Endodermal cell (in vitro differentiated cells): ENCODE data around the gene TIGAR. TPM values are rescaled to one million over a fixed set of nuclear protein-coding genes. Genes with fewer than 3 reads are reported as not detected.

Source experiments
- DNase-seq: peaks from one replicate; pipeline ENCODE4 v3.0.0-alpha.2; 2017
- H3K27ac ChIP-seq: 2 replicates; pipeline ENCODE4 v1.5.1; 2013; ENCODE audit warnings: mild to moderate bottlenecking, low read depth, low read length, moderate library complexity
- H3K27me3 ChIP-seq: 2 replicates; pipeline ENCODE4 v1.6.1; 2013; ENCODE audit warnings: mild to moderate bottlenecking, low read length, moderate library complexity; ENCODE audit not compliant: insufficient read depth, control insufficient read depth, poor library complexity, severe bottlenecking
- H3K36me3 ChIP-seq: 2 replicates; pipeline ENCODE4 v1.7.0; 2013; ENCODE audit warnings: mild to moderate bottlenecking, low read length, moderate library complexity; ENCODE audit not compliant: control insufficient read depth, insufficient read depth
- H3K4me1 ChIP-seq: one replicate; pipeline ENCODE4 v1.7.0; 2013; ENCODE audit warnings: low read length; ENCODE audit not compliant: control insufficient read depth, insufficient read depth
- H3K4me3 ChIP-seq: 2 replicates; pipeline ENCODE4 v1.5.1; 2013; ENCODE audit warnings: mild to moderate bottlenecking, low read length, moderate library complexity
- H3K9ac ChIP-seq: 2 replicates; pipeline ENCODE4 v1.6.1; 2013; ENCODE audit warnings: mild to moderate bottlenecking, low read length, moderate library complexity; ENCODE audit not compliant: poor library complexity, severe bottlenecking; ENCODE audit errors: extremely low read depth
- H3K9me3 ChIP-seq: 2 replicates; pipeline ENCODE4 v1.6.1; 2013; ENCODE audit warnings: mild to moderate bottlenecking, low read length, moderate library complexity; ENCODE audit not compliant: control insufficient read depth
- H3K27ac Mint-ChIP-seq: 2 replicates; pipeline ENCODE4 v1.8.0; 2020; ENCODE audit warnings: mixed read lengths
- H3K27me3 Mint-ChIP-seq: 2 replicates; pipeline ENCODE4 v1.8.0; 2021; ENCODE audit warnings: mild to moderate bottlenecking, mixed read lengths; ENCODE audit not compliant: insufficient read depth
- H3K36me3 Mint-ChIP-seq: 2 replicates; pipeline ENCODE4 v1.8.0; 2020; ENCODE audit warnings: low read depth, mixed read lengths
- H3K4me1 Mint-ChIP-seq: 2 replicates; pipeline ENCODE4 v1.8.0; 2020; ENCODE audit warnings: mixed read lengths
- H3K4me3 Mint-ChIP-seq: 2 replicates; pipeline ENCODE4 v1.8.0; 2020; ENCODE audit warnings: mild to moderate bottlenecking, moderate library complexity, mixed read lengths
- H3K9me3 Mint-ChIP-seq: 2 replicates; pipeline ENCODE4 v1.8.0; 2020; ENCODE audit warnings: mild to moderate bottlenecking, mixed read lengths
- CTCF ChIP-seq: fragments of 200-600 bp; sonication (generic); conservative IDR thresholded peaks from 2 replicates; pipeline ENCODE4 v1.5.0; 2021; ENCODE audit warnings: antibody characterized with exemption, mild to moderate bottlenecking
- WGBS, 2 experiments: methylation state at CpG; one replicate each; pipeline versions ENCODE4 v1.1.5 to v1.1.7; 2013; ENCODE audit warnings: missing lambda C conversion rate in 2 of 2, mixed read lengths in 1 of 2; ENCODE audit not compliant: insufficient coverage in 1 of 2, insufficient read length in 1 of 2; 5-methylcytosine and 5-hydroxymethylcytosine counted together
- total RNA-seq, 2 donors: library from RNA; stranded (reverse); fragmentation: NEBNext Ultra II Directional in 1 of 2; extraction: Animal tissue kit (Norgen Biotek cat#: 25700) in 1 of 2; gene quantifications; 2 replicates in 1 of 2; 3 replicates in 1 of 2; pipeline ENCODE4 v1.2.1, GENCODE V29; 2021

Gene TIGAR
- total RNA-seq, 2 donors from 2014 or later: 19.2 to 41.3 TPM

- no peaks in the 10 kb centered on the region for H3K27me3 ChIP-seq
- no peaks in the 10 kb centered on the region for H3K9me3 ChIP-seq
- no peaks in the 10 kb centered on the region for H3K36me3 ChIP-seq
- 94% methylated on average over 2 to 4 of the region's 5 CpGs for WGBS, 2 experiments
- Mint-ChIP-seq H3K36me3 (no peaks in the 10 kb centered on the region), H3K27ac (no peak overlapping the region), H3K4me1 (peaks cover 4% of the 10 kb centered on the region), H3K9me3 (no peaks in the 10 kb centered on the region), H3K4me3 (no peak overlapping the region), H3K27me3 (peaks cover 14% of the 10 kb centered on the region)
- H3K4me1 ChIP-seq: no peaks in the 10 kb centered on the region
- DNase-seq: no peak
- H3K9ac ChIP-seq: no peak overlapping the region
- no peak for TF ChIP-seq CTCF
- H3K27ac ChIP-seq: no peak overlapping the region
- H3K4me3 ChIP-seq: no peak overlapping the region
Measured at GRCh38 chr12:4387607-4388006, 66.6 kb downstream of the TIGAR start.

GRCh38 chr12:4388032-4388431 is 67.0 kb downstream of the TIGAR start:
- WGBS, 2 experiments: 89% methylated on average over 1 of the region's 1 CpG; no CpG with 5 or more reads in 1 of the 2 experiments
- H3K27me3 Mint-ChIP-seq: peaks cover 18% of the 10 kb centered on the region

GRCh38 chr12:4388662-4389061 is 67.6 kb downstream of the TIGAR start:
- WGBS, 2 experiments: 89% methylated on average over 2 of the region's 2 CpGs; no CpG with 5 or more reads in 1 of the 2 experiments
- H3K27me3 Mint-ChIP-seq: peaks cover 21% of the 10 kb centered on the region
- no peak for DNase-seq

More at GRCh38 chr12:4388032-4388431, 67.0 kb downstream of the TIGAR start:
- Histone ChIP-seq H3K9me3 (no peaks in the 10 kb centered on the region), H3K27me3 (no peaks in the 10 kb centered on the region), H3K4me3 (no peak overlapping the region), H3K4me1 (no peaks in the 10 kb centered on the region), H3K36me3 (no peaks in the 10 kb centered on the region), H3K27ac (no peak overlapping the region), H3K9ac (no peak overlapping the region)
- Mint-ChIP-seq H3K9me3 (no peaks in the 10 kb centered on the region), H3K4me3 (no peak overlapping the region), H3K4me1 (peaks cover 4% of the 10 kb centered on the region), H3K36me3 (no peaks in the 10 kb centered on the region), H3K27ac (no peak overlapping the region)
- TF ChIP-seq CTCF: no peak
- DNase-seq: no peak

More at GRCh38 chr12:4388662-4389061, 67.6 kb downstream of the TIGAR start:
- no peak overlapping the region for H3K27ac Mint-ChIP-seq
- H3K4me3 Mint-ChIP-seq: no peak overlapping the region
- H3K4me1 ChIP-seq: no peaks in the 10 kb centered on the region
- peaks cover under 1% of the 10 kb centered on the region for H3K4me1 Mint-ChIP-seq
- H3K9me3 Mint-ChIP-seq: no peaks in the 10 kb centered on the region
- TF ChIP-seq CTCF: no peak
- no peak overlapping the region for H3K27ac ChIP-seq
- no peak overlapping the region for H3K4me3 ChIP-seq
- H3K9me3 ChIP-seq: no peaks in the 10 kb centered on the region
- no peaks in the 10 kb centered on the region for H3K36me3 ChIP-seq
- H3K9ac ChIP-seq: no peak overlapping the region
- H3K36me3 Mint-ChIP-seq: no peaks in the 10 kb centered on the region
- no peaks in the 10 kb centered on the region for H3K27me3 ChIP-seq
